HG02884 (cell line): ENCODE results near the gene FBXW11.
"Not testable (repeated sequence)": the region's sequence is repeated elsewhere in the genome, so short reads cannot be mapped to it uniquely, and the experiment has no call there.

ENCODE experiments used
- ATAC-seq: cut with Tn5 transposase; IDR thresholded peaks from one replicate; pipeline ENCODE4 v1.9.1; 2021; ENCODE audit warnings: mild to moderate bottlenecking, moderate library complexity; ENCODE audit not compliant: unreplicated experiment

Gene FBXW11

DNA sequence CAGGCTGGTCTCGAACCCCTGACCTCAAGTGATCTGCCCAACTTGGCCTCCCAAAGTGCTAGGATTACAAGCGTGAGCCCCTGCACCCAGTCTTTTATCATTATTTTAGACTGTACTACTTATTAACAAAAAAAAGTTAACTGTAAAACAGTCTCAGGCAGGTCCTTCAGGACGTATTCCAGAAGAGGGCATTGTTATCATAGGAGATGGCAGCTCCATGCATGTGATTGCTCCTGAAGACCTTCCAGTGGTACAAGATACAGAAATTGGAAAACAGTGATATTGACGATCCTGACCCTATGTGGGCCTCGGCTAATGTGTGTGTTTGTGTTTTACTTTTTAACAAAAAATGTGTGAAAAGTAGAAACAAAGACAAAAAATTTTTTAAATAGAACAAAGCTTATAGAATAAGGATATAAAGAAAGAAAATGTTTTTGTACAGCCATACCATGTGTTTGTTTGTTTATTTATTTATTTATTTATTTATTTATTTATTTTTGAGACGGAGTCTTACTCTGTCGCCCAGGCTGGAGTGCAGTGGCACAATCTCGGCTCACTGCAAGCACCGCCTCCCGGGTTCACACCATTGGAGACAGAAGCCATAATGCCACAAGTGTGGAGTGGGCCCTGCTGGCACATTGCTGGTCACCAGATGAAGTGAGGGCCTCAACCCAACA, 13.8 kb upstream of the FBXW11 start:
- ATAC-seq, result not testable (repeated sequence)

- no peak for ATAC-seq
These were observed 8.9 kb upstream of the FBXW11 start for GRCh38 chr5:172015346-172015745.

DNA sequence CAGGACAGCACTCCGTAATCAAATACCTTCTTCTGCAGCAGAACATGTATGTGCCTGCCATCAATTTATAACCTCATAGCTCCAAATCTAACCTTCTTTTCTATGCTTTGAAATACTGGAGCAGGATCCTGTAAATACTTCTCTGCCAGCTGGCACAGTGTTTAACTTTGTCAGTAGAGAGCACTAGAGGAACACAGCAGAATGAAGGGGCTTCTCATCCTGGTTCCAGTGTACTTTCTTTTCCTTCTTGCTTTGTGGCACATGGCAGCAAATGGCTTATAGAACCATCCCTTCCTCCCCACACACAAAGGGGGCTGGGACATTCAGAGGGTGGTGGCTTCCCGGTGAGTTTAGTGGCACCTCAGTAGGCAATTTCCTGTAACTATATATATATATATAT, 3.8 kb upstream of the FBXW11 start:
- no peak for ATAC-seq

GRCh38 chr5:172009536-172010270, 3.3 kb upstream of the FBXW11 start:
- ATAC-seq, result no peak

- no peak for ATAC-seq
These were observed 2.3 kb upstream of the FBXW11 start for GRCh38 chr5:172008689-172009141.

DNA sequence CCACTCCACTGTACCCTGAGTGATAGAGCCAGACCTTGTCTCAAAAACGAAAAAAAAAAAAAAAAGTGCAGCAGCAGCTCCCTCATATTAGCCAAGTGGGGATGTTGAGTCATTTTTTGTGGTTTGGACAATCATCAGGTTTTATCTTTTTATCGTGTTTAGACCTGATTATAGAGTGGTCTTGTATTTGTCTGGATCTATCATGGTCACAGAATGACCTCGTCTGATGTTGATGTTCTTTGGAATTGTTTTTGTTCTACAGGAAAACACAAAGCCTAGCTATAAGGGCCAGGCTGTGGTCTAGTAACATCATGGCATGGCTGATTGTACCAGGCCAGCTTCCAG, 1.6 kb upstream of the FBXW11 start:
- no peak for ATAC-seq

DNA sequence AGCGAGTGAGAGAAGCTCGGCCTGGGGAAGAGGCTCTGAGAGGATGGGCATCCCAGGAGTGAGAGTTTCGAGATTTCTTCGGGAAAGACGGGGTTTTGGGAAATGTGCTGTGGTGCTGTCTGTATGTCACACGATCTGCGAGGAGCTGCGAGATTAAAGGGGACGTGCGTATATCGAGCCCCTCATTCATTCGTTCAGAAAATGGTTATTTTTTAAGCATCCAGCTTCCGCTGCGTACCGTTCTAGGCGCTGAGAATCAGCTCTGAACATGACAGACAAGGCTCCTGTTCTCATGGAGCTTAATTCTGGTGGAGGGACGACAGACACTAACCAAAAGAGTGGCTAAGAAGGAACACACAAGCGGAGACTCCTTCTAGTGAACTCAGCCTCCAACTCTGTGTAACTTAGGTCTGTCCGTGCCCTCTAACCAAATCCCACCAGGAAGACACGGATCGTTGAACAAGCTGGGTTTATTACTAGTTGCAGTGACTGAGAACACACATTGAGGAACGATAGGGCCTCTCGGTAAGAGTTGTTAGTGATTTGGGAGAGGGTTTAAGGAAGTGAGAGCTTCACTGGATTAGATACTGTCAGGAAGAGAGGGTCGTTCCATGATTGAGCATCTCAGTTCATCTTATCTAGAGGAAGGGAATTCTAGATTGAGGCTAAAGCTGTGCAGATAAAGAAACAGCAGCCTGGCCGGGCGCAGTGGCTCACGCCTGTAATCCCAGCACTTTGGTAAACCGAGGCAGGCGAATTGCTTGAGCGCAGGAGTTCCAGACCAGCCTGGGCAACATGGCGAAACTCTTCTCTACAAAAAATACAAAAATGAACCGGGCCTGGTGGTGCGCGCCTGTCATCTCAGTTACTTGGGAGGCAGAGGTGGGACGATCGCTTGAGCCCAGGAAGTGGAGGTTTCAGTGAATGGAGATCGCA, 1.0 kb upstream of the FBXW11 start:
- no peak for ATAC-seq

GRCh38 chr5:172005708-172006320, 624 bp downstream of the FBXW11 start:
- ATAC-seq, result no peak

- no peak for ATAC-seq
These were observed 1.6 kb downstream of the FBXW11 start for GRCh38 chr5:172004824-172005237.

- ATAC-seq, result no peak
These were observed 2.7 kb downstream of the FBXW11 start for GRCh38 chr5:172003746-172004145.

GRCh38 chr5:172002840-172003512, 3.5 kb downstream of the FBXW11 start:
- ATAC-seq, result no peak

- ATAC-seq, result no peak
These were observed 4.1 kb downstream of the FBXW11 start for GRCh38 chr5:172002310-172002709.

DNA sequence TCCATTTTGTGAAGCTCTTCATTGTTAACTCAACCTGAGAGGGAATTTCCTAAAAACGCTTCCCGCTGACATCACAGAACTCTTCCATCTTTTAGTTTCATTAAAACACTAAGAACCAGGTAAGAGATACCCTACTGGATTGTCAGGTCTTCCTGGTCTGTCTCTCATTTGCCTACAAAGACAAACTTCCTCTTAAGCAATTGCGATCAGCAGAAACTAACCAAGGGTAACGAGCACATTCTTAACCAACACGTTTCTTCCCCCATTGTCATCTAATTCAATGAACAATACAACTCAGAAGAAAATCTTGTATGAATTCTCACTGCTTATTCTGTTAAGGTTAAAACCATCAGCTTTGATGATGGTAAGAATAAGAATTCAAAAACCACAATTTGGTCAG, 6.6 kb downstream of the FBXW11 start:
- peak; percentile 47 for ATAC-seq

DNA sequence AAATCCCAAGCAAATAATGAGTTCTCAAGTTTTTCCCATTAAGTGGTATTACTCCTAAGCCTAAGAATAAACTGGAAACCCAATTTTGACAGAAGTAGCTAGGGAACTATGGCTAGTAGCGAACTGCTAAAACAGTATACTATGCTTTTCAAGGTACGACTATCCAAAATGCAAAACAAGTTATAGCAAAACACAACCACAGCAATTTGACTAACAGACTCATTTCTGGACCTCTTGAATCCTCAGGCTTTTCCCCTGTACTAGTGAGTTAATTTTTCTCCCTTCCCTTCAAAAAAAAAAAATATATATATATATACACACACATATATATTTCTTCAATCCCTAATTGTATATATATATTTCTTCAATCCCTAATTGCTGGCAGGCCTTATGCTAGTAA, 7.3 kb downstream of the FBXW11 start:
- ATAC-seq, result no peak

DNA sequence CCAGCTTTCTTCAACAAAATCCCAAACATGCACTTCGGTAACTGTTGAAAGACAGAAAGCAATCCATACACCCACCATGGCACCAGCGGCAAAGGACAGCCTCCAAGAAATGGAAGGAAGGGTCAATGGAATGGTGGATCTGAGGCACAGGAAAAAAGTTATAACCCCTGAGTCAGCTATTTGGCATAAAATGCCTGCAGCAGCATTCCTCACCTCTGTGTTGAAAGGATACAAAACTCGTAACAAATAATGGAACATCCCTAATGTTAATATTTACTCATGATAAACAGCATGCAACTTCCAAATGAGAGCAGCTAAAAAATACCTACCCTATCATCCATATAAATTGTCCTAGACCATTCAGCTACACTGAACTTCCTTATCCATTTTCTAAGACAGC, 9.4 kb downstream of the FBXW11 start:
- no peak for ATAC-seq

DNA sequence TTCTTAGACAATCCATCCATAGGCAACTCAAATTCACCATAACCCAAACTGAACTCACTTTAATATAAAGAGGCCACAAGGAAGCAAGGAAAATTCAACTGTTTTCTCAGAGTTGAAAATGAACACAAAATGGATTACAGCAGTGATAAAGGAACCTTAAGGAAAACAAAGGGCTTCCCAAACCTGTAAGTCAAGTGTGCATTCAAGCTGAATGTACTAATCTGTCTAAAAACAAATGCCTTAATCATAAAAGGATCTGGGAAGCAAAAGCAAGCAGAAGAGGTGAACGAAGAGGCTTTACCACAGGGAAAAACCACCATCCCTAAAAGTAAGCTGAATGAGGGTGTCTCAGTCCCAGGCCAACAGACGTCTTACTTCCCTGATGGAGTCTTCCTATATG, 13.6 kb downstream of the FBXW11 start:
- ATAC-seq, result no peak

GRCh38 chr5:171992305-171992704, 14.1 kb downstream of the FBXW11 start:
- no peak for ATAC-seq

DNA sequence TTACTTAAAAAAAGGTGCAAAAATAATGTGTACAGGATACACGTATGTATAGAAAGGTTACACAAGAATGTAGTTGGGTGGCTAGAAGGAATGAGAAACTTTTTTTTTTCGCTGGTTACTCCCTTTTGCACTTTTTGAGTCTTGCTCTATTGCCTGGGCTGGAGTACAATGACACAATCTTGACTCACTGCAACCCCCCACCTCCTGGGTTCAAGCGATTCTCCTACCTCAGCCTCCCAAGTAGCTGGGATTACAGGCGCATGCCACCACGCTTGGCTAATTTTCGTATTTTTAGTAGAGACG, 15.8 kb downstream of the FBXW11 start:
- ATAC-seq, result no peak

GRCh38 chr5:171989946-171990712, 16.3 kb downstream of the FBXW11 start:
- ATAC-seq, result no peak

GRCh38 chr5:171989276-171989675, 17.2 kb downstream of the FBXW11 start:
- peak; percentile 87 for ATAC-seq
